GM21576 (cell line): Measurements from ENCODE around the gene PRPF18.
"Not testable (repeated sequence)": the region's sequence is repeated elsewhere in the genome, so short reads cannot be mapped to it uniquely, and the experiment has no call there.

Experiments used
- ATAC-seq: cut with Tn5 transposase; IDR thresholded peaks from one replicate; pipeline ENCODE4 v1.9.1; 2021; ENCODE audit warnings: mild to moderate bottlenecking, moderate library complexity; ENCODE audit not compliant: unreplicated experiment

PRPF18 gene, protein sequence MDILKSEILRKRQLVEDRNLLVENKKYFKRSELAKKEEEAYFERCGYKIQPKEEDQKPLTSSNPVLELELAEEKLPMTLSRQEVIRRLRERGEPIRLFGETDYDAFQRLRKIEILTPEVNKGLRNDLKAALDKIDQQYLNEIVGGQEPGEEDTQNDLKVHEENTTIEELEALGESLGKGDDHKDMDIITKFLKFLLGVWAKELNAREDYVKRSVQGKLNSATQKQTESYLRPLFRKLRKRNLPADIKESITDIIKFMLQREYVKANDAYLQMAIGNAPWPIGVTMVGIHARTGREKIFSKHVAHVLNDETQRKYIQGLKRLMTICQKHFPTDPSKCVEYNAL

DNA sequence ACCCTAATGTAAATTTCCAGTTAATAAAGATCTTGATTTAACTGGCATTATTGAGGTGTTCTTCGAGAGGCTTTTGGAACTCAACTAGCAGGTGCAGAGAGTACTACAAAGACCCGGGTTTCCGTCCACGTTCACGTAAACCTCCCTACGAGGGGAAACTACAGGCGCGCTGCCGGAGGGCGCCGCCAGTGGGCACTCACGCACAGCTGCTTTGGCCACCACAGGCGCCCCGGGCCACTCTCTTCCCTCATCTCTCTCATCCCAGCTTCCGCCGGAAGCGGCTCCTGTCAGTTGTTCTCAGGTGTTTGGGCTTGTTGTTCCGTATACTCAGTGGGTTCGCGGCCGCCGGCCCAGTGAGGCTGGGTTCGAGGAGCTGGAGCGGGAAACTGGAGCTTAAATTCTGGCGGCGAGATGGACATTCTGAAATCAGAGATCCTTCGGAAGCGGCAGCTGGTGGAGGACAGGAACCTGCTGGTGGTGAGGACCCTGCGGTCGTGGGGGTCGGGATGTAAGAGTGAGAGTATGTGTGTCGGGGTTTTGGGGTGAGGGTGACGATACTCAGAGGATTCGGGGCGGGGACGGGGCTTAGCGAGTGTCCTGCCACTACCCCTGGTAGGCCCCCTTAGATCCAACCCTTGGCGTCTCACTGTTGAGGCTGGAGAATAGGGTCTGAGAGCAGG is at the start of gene PRPF18:
Gene PRPF18 (plus strand): TSS at position 290 of the 680 bp plus-strand sequence. CDS start 122 bp downstream, at position 412.
- peak; percentile 98 for ATAC-seq

DNA sequence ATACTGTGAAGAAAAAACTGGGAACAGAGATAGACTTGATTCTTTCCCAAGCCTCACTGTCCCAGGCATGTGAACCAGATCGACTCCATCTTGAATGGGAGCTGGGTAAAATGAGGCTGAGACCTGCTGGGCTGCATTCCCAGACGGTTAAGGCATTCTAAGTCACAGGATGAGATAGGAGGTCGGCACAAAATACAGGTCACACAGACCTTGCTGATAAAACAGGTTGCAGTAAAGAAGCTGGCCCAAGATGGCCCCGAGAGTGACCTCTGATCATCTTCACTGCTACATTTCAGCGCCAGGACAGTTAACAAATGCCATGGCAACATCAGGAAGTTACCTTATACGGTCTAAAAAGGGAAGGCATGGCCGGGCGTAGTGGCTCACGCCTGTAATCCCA is 48.8 kb upstream of the PRPF18 start:
- ATAC-seq = not testable (repeated sequence)

DNA sequence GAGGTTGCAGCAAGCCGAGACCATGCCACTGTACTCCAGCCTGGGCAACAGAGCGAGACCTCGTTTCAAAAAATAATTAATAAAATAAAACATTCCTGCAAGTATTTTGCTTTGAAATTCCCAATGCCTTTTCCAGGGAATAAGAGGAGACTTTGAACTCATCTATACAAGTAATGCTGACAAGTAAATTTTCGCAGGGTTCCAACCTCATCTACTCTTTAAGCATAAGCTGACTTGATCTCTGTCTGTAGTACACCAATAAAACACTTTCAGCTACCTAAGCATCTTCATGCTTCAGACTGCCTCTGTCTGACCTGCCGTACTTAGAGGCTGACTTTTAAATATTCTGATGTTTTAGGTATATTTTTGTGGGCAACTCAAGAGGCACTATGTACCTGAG is 44.2 kb upstream of the PRPF18 start:
- ATAC-seq = no peak

DNA sequence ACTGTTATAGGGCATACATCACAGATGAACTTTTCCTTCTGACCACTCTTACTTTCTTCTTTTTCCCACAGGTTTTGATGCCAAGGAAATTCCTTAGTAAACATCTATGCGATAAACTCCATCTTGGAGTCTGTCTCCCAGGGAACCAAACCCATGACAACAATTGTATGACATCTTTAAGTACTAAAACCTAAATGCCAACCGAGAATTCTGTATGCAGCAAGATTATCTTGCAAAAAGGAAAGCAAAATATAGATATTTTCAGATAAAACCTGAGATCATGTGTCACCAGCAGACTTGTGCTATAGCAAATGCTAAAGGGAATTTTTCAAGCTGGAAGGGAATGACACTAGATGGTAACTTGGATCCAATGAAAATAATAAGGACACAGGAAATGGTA is 36.0 kb upstream of the PRPF18 start:
- ATAC-seq = no peak

DNA sequence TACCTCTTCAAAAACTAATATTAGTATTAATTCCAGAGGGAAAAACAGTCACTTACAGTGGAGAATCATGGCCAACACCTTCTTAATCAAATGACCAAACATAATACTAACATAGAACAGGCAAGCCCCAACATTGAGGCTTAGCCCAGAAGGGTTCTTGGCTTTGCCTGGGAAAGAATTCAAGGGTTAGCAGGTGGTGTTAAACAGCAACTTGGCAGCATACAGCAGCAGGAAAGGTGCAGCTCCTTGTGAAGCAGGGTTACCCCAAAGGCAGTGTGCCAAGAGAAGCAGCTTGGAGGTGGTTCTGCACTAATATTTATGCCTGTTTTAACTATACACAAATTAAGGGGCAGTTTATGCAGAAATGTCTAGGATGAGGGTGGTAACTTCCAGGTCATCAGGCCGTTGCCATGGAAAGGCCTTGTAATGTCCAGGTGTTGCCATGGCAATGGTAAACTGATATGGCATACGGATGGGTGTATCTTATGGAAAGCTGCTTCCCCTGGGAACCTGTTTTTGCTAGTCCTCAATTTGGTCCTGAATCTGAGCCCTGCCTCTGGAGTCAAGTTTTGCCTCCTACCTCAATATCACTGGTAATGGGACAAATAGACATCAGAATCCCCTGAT is 30.8 kb upstream of the PRPF18 start:
- no peak for ATAC-seq

DNA sequence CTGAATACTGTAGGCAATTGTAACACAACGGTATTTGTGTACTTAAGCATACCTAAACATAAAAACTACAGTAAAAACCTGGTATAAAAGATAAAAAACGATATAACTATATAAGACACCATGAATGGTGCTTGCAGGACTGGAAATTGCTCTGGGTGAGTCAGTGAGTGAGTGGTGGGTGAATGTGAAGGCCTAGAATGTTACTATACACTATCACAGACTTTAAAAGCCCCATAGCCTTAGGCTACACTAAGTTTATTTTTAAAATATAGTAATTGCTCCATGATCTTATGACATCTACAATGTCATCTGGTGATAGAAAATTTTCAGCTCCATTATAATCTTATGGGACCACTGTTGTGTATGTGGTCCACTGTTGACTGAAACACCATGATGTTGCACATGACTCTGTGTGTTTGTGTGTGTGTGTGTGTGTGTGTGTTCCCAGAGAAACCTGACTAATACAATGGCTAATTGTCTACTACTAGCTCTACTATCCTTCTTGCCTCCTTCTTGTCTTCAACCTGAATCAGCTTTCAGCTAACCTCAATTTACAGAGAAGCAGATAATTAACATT is 27.6 kb upstream of the PRPF18 start:
- ATAC-seq = no peak

DNA sequence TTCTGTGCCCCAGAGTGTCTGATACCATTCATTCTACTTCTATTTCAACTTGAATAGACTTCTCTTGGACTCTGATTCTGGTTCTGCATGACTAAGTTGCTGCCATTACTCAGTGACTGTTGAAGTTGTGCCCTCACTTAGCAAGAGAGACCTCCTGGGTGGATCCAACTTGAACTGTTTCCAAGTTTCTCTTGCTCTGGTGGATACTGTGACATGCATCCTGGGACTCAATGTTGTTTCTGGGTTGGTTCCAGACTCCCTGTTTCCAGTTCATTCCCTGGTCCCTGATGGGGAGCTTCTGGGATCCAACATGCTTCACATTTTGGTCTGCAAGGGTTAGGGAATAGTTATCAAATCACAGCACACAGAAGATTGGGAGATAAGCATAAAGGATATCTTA is 26.2 kb upstream of the PRPF18 start:
- ATAC-seq = no peak

DNA sequence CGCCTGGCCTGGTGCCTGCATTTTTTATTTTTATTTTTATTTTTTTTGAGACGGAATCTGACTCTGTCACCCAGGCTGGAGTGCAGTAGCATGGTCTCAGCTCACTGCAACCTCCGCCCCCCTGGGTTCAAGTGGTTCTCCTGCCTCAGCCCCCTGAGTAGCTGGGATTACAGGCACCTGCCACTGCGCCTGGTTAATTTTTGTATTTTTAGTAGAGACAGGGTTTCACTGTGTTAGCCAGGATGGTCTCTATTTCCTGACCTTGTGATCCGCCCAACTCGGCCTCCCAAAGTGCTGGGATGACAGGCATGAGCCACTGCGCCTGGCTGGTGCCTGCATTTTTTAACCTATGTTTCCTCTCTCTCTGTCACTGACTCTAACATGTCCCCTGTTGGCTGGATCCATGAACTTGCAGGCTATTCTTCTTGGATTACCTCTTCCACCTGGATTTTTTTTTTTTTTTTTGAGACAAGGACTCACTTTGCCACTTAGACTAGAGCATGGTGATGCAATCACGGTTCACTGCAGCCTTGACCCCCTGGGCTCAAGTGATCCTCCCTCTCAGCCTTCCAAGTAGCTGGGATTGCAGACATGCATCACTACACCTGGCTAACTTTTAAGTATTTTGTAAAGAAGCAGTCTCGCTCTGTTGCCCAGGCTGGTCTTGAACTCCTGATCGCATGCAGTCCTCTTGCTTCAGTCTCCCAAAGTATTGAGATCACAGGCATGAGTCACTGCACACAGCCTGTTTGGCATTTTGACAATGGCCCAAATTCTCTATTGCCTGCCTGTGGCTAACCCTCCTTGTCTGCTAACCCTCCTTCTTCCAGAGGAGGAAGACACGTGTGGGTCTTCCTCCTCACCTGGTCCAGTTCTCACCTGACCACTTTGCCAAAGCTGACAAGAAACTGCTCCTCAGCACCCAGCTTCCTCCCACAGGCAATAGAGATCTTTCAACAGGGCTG is 23.0 kb upstream of the PRPF18 start:
- no peak for ATAC-seq

DNA sequence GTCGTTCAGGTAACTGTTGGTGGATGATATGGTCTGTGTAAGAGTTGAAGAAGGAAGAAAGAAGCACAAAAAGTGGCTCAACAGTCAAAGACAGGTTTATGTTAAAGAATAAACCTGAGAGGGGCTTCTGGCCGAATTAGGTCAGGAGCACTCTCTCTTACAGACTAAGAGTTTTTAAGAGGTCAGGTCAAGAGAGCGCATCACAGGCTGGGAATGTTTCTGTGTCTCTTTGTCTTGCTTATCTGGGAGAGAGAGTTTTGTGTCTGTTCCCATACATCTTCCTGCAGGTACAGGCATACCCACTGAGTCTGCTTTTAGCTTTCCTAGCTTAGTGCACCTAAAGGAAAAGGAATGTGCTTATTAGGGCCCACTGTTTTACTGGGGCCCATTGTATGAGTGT is 22.2 kb upstream of the PRPF18 start:
- no peak for ATAC-seq

DNA sequence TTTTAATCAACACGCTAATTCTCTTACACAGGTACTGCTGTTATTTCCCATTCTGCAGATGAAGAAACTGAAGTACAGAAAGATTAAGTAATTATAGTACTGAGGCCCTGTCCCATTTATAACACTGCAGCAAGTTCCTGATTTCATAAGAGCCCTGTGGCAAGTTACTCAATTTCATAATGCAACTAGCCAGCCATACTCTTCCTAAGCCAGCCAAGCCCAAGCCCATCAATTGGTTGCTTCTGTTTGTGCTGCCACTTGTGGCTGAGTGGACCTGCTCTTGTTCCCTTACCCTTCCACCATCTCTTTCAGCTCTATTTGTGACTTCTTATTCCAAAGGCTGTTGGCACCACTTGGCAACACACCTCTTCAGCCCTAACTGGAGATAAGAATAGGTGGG is 19.7 kb upstream of the PRPF18 start:
- ATAC-seq = no peak

DNA sequence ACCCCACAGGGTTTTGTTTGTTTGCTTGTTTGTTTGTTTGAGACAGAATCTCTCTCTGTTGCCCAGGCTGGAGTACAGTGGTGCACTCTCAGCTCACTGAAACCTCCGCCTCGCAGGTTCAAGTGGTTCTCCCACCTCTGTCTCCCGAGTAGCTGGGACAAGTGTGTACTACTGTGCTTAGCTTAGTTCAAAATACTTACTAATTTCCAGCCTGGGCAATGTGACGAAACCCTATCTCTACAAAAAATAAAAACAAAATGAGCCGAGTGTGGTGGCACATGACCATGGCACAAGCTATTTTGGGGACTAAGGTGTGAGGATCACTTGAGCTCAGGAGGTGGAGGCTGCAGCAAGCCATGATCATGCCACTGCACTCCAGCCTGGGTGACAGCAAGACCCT is 15.2 kb upstream of the PRPF18 start:
- ATAC-seq = no peak

DNA sequence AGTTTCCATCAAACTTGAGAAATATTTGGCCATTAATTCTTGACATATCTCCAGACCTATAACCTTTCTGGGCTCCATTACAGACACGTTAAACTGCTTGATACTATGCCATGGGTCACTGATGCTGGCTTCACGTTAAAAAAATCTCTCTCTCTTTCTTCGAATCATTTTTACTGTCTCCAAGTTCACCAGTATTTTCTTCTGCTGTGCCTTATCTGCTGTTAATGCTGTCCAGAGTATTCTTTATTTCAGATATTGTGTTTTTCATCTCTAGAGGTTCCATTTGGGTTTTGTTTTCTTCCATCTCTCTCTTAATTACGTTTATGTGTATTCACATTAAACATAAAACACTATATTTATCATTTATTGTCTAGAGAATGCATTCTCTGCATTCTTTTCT is 12.8 kb upstream of the PRPF18 start:
- no peak for ATAC-seq

DNA sequence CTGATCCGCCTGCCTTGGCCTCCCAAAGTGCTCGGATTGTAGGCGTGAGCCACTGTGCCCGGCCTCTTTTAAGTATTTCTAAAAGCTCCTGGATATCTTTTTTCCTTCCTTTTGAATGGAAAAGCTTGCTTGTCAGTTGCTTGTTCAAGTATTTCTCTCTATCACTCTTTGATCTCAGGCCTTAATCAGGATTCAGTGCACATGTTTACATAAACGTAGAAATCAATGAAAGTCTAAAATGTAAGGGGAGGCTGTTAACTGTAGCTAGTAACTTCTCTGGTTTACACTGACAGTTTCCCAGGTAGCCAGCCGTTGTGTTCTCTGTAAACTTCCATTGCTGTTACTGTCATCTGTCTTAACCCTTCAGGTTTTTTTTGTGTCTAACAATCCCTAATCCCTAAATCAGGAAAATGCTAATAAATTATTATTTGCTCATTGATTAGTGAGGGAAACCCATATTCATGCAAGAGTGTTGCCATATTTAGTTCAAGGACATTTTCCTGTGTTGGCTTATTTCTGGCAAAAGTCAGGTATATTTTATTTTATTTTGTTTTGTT is 1.5 kb upstream of the PRPF18 start:
- no peak for ATAC-seq

DNA sequence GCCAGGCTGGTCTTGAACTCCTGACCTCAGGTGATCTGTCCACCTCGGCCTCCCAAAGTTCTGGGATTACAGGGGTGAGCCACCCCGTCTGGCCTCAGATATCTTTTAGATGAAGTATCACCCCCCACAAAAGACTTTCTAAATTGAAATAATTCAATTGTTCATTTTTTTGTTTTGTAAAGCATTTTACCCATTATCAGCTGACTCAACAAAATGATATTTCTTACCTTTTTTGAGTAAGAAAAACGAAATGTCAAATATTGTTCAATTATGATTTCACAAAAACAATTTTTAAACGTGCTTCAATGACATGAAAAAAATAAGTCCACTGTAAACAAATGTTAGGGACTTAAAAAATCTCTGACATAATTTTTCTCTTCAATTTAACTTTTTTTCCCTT is 822 bp upstream of the PRPF18 start:
- no peak for ATAC-seq

DNA sequence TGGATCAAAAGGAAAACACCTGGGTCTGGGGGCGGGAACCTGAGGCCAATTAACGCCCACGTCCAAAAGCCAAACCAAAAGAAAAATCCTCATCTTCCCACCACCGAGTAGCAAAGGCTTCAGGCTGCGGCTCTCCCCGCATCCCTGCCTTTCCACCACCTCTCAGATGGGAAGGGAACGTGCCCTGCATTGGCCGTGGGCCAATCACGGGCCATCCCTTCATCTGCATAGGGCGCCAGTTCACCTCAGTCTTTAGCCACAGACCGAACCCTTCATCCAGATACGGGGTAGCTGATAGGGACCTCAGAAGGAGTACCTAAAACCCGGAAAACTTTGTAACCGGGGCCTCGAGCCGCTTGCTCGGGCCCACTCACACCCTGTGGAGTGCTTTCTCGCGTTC is 626 bp downstream of the PRPF18 start:
- no peak for ATAC-seq

DNA sequence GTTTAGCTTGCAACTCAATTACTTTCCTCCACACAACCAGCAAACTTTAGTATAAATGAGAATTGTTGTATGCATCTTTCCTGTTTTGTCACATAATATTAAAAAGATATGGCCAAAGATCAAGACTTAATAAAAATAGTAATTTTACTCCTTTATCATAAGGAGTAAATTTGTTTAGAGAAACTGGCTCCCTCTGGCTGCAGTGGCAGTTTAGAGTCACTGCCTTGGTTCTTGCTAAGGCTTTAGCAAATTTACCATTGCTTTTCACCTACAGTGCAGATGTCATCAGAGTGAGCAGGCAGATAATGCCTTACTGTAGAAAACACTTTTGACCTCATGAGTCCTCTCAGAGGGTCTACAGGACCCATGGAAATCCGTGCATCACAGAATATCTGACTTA is 2.6 kb downstream of the PRPF18 start:
- ATAC-seq = no peak

DNA sequence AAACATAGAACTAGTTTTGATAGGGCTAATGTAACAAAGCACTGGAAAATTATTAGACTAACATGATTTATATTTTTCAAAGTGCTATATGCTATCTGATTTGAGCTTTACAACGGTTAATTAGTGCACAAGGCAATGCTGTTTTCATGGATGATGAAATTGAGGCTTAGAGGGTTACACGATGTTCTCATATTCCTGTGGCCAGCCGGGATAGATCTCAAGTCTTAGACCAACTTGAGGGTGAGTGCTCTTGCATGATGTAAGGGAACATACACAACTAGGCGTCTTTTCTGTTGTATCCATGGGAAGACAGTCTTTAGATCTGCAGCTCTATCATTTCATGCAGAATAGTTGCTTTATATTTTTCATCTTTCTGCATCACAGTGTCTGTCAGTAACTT is 4.1 kb downstream of the PRPF18 start:
- no peak for ATAC-seq

DNA sequence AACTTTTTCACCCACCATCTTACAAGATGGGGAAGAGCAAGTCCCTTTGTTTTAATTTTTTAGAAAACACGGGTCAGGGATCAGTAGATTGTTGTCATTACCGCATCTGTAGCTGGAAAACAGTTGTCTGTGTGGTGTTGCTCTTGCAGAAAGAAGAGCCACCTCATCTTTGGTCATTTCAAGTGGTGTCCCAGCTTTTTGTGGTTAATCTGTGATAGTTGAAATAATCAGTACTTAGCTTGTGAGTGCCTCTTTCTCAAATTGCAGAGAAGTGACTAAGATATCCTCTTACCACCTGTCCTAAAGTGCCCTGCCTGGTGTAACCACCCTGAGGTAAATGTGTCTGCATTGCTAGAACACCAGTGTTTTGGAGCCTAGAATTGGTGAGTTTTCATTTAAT is 5.5 kb downstream of the PRPF18 start:
- no peak for ATAC-seq

DNA sequence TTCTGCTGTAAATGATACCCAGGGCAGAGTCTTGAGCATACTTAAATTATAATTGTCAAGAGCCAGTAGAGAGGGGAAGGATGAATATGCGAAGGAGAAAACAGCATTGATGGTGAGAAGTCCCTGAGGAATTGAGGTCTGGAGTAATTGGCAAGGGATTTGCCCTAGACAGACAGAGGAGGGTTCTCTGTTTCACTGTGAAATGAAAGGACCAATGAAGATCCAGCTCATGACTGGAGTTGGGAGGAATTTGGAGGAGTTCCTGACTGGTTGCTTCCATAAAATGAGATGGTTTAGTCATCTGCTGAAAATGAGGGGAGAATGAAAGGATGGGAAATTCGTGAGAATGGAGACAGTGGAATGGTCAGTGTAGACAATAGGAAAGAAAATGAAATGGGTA is 6.8 kb downstream of the PRPF18 start:
- ATAC-seq = no peak

DNA sequence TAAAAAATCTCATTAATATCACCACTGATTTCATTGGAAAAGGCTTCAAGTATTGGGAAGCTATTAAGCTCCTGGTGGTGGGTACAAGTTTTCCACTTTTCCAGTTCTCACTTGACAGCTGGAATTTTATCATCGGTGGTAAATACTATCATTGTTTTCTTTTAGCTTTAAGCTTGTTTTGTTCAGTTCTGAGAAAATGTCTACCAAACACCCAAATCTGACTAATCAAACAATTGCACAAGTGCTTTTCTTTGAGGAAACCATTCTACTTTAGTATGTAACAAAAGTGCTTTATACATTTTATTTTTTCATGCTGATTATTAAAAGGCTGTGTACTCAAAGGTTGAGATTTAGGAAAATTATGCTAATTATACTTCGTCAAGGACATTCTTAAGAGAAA is 7.9 kb downstream of the PRPF18 start:
- ATAC-seq = no peak
